Measurements from ENCODE around the gene CYP19A1.
A peak's percentile ranks its signal among the peaks of the same experiment; 100 is the strongest.
"Not testable (repeated sequence)": the region's sequence is repeated elsewhere in the genome, so short reads cannot be mapped to it uniquely, and the experiment has no call there.

CYP19A1 gene

DNA sequence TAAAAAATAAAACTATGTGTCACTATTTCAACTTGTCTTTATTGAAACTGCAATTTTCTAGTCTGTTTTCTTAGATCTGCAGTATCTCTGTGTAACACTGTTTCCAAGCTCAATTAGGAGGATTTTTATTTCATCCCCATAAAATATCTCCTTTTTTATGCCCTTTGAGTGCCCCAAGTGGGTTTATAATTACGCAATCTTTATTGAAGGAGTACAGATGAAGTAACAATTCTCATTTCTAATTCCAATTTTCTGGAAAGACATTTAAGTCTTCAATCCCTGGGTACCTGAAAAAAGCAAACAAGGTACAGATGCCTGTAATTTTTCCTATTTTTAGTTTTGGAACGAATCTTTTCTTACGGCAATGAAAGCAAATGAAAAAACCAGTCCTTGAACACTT is 61.3 kb downstream of the CYP19A1 start:
- DNase-seq, result no peak
- intact Hi-C loops (cut with DNase I), result no loop called here

GRCh38 chr15:51274956-51275355 is 63.4 kb downstream of the CYP19A1 start:
- DNase-seq, result no peak
- intact Hi-C loops (cut with DNase I), result no loop called here

GRCh38 chr15:51270706-51271105 is 67.7 kb downstream of the CYP19A1 start:
- intact Hi-C loops (cut with DNase I), result no loop called here
- DNase-seq, result peak in 38 of 42 donors; percentile 3 to 68 (median 37)

DNA sequence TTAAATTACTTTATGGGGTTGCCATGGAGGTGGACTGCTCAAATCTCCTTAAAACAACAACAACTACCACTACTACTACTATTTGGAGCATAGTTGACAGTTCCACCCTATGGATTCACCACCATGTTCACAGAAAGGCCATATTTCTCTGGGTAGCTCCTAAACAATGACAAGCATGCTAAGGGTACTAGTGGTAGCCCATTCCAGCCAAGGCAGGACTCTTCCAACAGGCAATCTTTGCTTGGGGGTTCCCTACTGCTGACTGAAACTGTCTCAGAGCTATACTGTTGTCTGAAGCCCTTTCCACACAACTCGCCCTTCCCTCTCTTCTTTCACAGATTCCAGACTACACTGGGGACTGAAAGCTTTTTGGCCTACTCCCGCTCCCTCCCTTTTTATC is 68.9 kb downstream of the CYP19A1 start:
- DNase-seq, result no peak
- intact Hi-C loops (cut with DNase I), result no loop called here

DNA sequence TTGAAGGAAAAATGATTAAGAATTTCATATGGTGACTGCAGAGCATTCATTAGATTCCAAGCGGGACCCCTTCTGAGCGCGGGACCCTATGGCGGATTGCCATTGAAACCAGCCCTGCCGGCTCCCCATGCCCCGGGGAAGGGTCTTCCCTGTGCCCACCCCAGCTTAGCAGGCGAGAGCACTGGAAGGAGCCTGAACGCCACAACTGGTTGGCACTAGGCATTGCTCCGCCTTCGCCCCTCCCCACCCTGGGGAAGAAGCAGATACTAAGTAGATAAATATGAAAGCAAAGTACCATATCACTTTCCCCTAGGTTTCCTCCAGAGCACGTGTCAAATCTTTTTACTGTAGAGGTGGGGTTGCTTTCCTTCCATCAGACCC is 70.7 kb downstream of the CYP19A1 start:
- DNase-seq, result peak in 40 of 42 donors; percentile 25 to 79 (median 56)
- intact Hi-C loops (cut with DNase I), result no loop called here

- intact Hi-C loops (cut with DNase I), result no loop called here
- peak in 29 of 42 donors; percentile 6 to 55 (median 26) for DNase-seq
These were observed 71.2 kb downstream of the CYP19A1 start for GRCh38 chr15:51267051-51267702.

DNA sequence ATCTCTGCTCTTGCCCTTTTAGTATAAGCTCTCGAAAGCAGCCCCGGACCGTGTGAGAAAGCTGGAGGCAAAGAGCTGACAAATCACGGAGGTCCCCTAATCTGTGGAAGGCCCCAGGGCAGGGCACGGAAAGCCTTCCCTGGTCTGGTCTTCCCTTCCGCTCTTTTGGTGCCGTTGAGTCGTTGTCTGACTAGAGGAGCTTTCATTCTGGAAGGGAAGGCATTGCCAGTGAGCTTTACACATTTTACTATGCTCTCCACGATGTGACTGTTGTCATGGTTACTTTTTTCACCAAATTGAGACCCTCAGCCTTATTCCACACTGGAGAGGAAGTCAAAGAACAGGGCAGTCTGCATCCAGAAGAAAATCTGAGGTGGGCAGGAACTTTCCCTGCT is 71.7 kb downstream of the CYP19A1 start:
- intact Hi-C loops (cut with DNase I), result no loop called here
- DNase-seq, result peak in 12 of 42 donors; percentile 11 to 55 (median 26)

DNA sequence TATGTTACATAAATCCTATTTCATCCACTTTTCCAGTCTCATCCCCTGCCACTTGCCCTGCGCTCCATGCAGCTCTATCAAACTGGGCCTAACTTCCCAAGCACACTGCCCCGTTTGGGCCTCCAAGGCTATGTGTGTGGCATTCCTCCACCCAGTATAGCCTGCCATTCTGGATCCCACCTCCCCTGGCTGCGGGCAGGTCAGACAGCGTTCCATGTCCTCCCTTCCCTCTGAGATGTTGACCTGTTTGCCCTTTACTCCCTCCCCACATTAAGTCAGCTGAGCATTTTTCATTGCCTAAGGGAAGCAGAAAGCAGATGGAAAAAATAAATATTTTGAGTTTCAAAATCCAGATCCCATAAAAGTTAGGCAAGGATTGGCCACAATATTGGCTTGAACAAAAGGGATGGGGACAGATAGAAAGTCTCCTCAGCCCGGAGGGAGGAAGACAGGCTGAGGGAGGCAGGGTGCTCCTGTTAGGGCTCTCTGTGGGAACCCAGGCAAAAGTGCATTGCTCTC is 73.3 kb downstream of the CYP19A1 start:
- intact Hi-C loops (cut with DNase I), result no loop called here
- DNase-seq, result no peak

GRCh38 chr15:51263726-51264125 is 74.7 kb downstream of the CYP19A1 start:
- intact Hi-C loops (cut with DNase I), result no loop called here
- no peak for DNase-seq

GRCh38 chr15:51263116-51263515 is 75.3 kb downstream of the CYP19A1 start:
- intact Hi-C loops (cut with DNase I), result no loop called here

GRCh38 chr15:51262463-51262862 is 75.9 kb downstream of the CYP19A1 start:
- intact Hi-C loops (cut with DNase I), result no loop called here
- DNase-seq, result no peak

More at GRCh38 chr15:51263116-51263515, 75.3 kb downstream of the CYP19A1 start:
- no peak for DNase-seq

- intact Hi-C loops (cut with DNase I); DNase-seq: not testable (repeated sequence)
These were observed 77.3 kb downstream of the CYP19A1 start for GRCh38 chr15:51261113-51261512.

- no peak for DNase-seq
- intact Hi-C loops (cut with DNase I), result no loop called here
These were observed 78.2 kb downstream of the CYP19A1 start for GRCh38 chr15:51260202-51260601.

DNA sequence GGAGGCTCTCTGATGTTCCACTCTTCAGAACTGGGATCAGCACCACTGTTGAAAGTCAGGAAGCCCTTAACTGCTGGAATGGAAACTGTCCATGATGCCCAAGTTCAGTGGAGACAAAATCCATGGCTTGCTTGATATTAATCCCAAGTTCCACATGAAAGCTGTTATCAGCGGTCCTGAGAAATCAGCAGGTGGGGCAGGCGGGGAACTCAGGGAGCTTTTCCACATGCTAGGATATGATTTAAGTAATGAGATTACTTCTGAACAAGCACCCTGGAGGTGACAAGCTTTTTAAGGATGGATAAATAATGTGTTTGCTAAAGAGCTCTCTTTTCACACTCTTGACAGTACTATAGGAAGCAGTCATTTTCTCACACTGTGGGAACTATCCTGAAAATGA is 82.9 kb downstream of the CYP19A1 start:
- intact Hi-C loops (cut with DNase I), result no loop called here
- no peak for DNase-seq

GRCh38 chr15:51253366-51253765 is 85.0 kb downstream of the CYP19A1 start:
- no peak for DNase-seq
- intact Hi-C loops (cut with DNase I), result no loop called here

GRCh38 chr15:51252671-51253070 is 85.7 kb downstream of the CYP19A1 start:
- DNase-seq, result no peak
- intact Hi-C loops (cut with DNase I), result no loop called here

GRCh38 chr15:51251556-51251955 is 86.8 kb downstream of the CYP19A1 start:
- intact Hi-C loops (cut with DNase I), result no loop called here
- no peak for DNase-seq

- intact Hi-C loops (cut with DNase I), result no loop called here
- no peak for DNase-seq
These were observed 88.0 kb downstream of the CYP19A1 start for GRCh38 chr15:51250217-51251011.

DNA sequence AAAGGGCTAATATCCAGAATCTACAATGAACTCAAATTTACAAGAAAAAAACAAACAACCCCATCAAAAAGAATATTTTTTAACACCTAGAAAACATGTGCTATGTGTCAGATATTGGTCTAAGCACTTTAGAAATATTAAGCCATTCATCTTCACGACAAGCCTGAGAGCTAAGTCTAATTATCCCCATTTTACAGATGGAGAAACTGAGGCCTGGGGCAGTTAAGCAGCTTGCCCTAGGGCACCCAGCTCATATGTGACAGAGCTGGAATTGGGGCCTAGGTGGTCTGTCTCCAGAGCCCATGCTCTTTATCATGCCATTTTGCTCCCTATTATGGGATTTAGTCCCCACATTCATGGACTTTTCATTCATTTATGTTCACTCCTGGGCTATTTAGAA is 92.8 kb downstream of the CYP19A1 start:
- DNase-seq, result no peak
- intact Hi-C loops (cut with DNase I), result no loop called here

DNA sequence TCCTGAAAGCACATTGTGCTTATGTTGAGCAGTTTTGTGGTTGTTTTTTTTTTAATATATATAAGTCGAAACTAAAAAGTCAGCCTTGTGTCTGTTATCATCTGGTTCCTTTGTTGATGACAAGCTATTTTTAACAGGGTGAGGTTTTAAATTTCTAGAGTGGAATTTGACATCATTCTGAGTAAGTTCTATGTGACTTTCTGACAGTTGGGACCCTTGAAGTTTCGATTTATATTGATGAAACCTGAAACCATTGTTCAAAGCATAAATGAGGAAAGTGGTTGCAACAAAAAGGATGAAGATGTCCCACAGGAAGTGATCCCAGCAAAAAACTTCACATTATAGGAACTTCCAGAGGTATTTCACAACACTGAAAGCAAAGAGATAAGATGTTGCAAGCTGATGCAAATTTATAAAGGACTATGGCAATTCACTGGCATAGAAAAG is 94.0 kb downstream of the CYP19A1 start:
- intact Hi-C loops (cut with DNase I), result no loop called here

More for the DNA sequence above, 94.0 kb downstream of the CYP19A1 start:
- DNase-seq, result peak in 1 of 42 donors; percentile 1

All from head of caudate nucleus (tissue), 42 donors.